ENCODE data around the gene TBC1D7. TPM values are rescaled to one million over a fixed set of nuclear protein-coding genes. Genes with fewer than 3 reads are reported as not detected.

TBC1D7 gene
- total RNA-seq, 1 experiment from 2014 or later, result 44.9 TPM

DNA sequence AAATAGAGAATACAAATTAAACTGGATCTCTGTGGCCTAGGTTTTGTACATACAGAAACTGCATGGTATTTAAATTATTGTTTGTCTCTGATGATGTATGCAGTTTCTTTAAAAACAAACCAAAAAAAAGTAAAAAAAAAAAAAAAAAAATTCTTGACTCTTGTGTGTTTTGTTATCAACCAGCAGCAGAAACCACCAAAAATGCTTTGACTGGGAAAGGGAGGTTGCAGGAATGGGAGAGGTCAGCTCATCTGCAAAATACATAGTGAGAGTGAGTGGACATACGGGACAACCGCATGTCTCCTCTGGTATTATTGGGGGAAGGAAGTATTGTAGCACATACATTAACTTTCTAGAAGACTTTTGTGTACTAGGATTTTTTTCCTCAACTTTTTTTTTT lies 38.0 kb downstream of the TBC1D7 start:
- TF ChIP-seq, protein P1, sequence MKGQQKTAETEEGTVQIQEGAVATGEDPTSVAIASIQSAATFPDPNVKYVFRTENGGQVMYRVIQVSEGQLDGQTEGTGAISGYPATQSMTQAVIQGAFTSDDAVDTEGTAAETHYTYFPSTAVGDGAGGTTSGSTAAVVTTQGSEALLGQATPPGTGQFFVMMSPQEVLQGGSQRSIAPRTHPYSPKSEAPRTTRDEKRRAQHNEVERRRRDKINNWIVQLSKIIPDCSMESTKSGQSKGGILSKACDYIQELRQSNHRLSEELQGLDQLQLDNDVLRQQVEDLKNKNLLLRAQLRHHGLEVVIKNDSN (CRISPR knock-in tag; IDR thresholded peaks at IDR 0.05), result no peak
- no peak for TF ChIP-seq TP53 (CRISPR knock-in tag; IDR thresholded peaks at IDR 0.05)
- no peak for TF ChIP-seq GABPB1 (CRISPR knock-in tag; IDR thresholded peaks at IDR 0.05)
- TF ChIP-seq FOXP1 (CRISPR knock-in tag; IDR thresholded peaks at IDR 0.05; ENCODE audit: borderline replicate concordance), result no peak
- no peak for TF ChIP-seq KAT7 (CRISPR knock-in tag; IDR thresholded peaks at IDR 0.05; ENCODE audit: borderline replicate concordance)
- TF ChIP-seq, protein P2, sequence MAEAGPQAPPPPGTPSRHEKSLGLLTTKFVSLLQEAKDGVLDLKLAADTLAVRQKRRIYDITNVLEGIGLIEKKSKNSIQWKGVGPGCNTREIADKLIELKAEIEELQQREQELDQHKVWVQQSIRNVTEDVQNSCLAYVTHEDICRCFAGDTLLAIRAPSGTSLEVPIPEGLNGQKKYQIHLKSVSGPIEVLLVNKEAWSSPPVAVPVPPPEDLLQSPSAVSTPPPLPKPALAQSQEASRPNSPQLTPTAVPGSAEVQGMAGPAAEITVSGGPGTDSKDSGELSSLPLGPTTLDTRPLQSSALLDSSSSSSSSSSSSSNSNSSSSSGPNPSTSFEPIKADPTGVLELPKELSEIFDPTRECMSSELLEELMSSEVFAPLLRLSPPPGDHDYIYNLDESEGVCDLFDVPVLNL (CRISPR knock-in tag; IDR thresholded peaks at IDR 0.05; ENCODE audit: borderline replicate concordance, low read depth), result no peak
- TF ChIP-seq, protein P3, sequence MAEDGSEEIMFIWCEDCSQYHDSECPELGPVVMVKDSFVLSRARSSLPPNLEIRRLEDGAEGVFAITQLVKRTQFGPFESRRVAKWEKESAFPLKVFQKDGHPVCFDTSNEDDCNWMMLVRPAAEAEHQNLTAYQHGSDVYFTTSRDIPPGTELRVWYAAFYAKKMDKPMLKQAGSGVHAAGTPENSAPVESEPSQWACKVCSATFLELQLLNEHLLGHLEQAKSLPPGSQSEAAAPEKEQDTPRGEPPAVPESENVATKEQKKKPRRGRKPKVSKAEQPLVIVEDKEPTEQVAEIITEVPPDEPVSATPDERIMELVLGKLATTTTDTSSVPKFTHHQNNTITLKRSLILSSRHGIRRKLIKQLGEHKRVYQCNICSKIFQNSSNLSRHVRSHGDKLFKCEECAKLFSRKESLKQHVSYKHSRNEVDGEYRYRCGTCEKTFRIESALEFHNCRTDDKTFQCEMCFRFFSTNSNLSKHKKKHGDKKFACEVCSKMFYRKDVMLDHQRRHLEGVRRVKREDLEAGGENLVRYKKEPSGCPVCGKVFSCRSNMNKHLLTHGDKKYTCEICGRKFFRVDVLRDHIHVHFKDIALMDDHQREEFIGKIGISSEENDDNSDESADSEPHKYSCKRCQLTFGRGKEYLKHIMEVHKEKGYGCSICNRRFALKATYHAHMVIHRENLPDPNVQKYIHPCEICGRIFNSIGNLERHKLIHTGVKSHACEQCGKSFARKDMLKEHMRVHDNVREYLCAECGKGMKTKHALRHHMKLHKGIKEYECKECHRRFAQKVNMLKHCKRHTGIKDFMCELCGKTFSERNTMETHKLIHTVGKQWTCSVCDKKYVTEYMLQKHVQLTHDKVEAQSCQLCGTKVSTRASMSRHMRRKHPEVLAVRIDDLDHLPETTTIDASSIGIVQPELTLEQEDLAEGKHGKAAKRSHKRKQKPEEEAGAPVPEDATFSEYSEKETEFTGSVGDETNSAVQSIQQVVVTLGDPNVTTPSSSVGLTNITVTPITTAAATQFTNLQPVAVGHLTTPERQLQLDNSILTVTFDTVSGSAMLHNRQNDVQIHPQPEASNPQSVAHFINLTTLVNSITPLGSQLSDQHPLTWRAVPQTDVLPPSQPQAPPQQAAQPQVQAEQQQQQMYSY (CRISPR knock-in tag; IDR thresholded peaks at IDR 0.05), result no peak
- no peak for TF ChIP-seq ZNF138 (CRISPR knock-in tag; conservative IDR thresholded peaks at IDR 0.05)
- TF ChIP-seq ZNF423 (CRISPR knock-in tag; IDR thresholded peaks at IDR 0.05), result no peak
- TF ChIP-seq JUN (CRISPR knock-in tag; IDR thresholded peaks at IDR 0.05), result no peak
- TF ChIP-seq CREB1 (CRISPR knock-in tag; IDR thresholded peaks at IDR 0.05), result no peak
- TF ChIP-seq EMX1 (CRISPR knock-in tag; IDR thresholded peaks at IDR 0.05), result no peak
- CTCF ChIA-PET, result no interaction called here
- peaks cover 67% of the 10 kb centered on the region for H3K36me3 Mint-ChIP-seq

DNA sequence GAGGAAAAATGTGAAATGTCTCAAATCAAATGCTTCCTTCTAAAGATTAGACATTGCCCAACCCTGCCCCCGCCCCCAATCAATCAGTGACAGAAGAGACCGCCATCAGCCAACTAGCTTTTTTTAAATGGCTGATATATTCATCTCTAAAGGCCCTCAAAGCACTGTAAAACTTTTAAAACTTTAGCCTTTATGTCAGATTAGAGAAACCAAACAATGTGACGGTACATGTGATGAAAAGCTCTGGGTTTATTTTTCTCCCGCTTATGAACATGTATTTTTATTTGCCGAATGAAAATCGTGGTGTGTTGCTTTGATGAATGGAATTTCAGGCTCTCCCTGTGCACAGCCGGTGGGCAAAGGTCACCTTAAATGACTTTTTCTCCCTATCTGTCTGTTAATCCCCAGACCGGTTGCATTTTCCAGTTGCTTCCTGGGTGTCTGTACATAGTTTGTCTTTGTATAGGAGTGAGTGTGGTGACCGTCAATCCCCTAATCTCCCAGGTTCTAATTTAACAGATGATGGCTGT lies 38.5 kb downstream of the TBC1D7 start:
- Mint-ChIP-seq H3K27me3 (ENCODE audit: low read depth) (no peaks in the 10 kb centered on the region), H3K4me3 (no peak overlapping the region), H3K9me3 (peaks cover 19% of the 10 kb centered on the region), H3K36me3 (peaks cover 62% of the 10 kb centered on the region), H3K4me1 (no peaks in the 10 kb centered on the region), H3K27ac (no peak overlapping the region)
- CTCF ChIA-PET, result no interaction called here
- DNase-seq (ENCODE audit: low spot score) (no peak), ATAC-seq (no peak)
- TF ChIP-seq, protein P4, sequence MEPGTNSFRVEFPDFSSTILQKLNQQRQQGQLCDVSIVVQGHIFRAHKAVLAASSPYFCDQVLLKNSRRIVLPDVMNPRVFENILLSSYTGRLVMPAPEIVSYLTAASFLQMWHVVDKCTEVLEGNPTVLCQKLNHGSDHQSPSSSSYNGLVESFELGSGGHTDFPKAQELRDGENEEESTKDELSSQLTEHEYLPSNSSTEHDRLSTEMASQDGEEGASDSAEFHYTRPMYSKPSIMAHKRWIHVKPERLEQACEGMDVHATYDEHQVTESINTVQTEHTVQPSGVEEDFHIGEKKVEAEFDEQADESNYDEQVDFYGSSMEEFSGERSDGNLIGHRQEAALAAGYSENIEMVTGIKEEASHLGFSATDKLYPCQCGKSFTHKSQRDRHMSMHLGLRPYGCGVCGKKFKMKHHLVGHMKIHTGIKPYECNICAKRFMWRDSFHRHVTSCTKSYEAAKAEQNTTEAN (CRISPR knock-in tag; IDR thresholded peaks at IDR 0.05), result no peak
- TF ChIP-seq RELA (CRISPR knock-in tag; IDR thresholded peaks at IDR 0.05; ENCODE audit: borderline replicate concordance) (no peak), GABPB1 (CRISPR knock-in tag; IDR thresholded peaks at IDR 0.05) (no peak), FOXK1 (CRISPR knock-in tag; IDR thresholded peaks at IDR 0.05) (no peak), TP53 (CRISPR knock-in tag; IDR thresholded peaks at IDR 0.05) (no peak), NFATC4 (CRISPR knock-in tag; IDR thresholded peaks at IDR 0.05) (no peak), ZNF317 (CRISPR knock-in tag; IDR thresholded peaks at IDR 0.05; ENCODE audit: borderline replicate concordance, low read depth) (no peak)
- TF ChIP-seq, protein P5, sequence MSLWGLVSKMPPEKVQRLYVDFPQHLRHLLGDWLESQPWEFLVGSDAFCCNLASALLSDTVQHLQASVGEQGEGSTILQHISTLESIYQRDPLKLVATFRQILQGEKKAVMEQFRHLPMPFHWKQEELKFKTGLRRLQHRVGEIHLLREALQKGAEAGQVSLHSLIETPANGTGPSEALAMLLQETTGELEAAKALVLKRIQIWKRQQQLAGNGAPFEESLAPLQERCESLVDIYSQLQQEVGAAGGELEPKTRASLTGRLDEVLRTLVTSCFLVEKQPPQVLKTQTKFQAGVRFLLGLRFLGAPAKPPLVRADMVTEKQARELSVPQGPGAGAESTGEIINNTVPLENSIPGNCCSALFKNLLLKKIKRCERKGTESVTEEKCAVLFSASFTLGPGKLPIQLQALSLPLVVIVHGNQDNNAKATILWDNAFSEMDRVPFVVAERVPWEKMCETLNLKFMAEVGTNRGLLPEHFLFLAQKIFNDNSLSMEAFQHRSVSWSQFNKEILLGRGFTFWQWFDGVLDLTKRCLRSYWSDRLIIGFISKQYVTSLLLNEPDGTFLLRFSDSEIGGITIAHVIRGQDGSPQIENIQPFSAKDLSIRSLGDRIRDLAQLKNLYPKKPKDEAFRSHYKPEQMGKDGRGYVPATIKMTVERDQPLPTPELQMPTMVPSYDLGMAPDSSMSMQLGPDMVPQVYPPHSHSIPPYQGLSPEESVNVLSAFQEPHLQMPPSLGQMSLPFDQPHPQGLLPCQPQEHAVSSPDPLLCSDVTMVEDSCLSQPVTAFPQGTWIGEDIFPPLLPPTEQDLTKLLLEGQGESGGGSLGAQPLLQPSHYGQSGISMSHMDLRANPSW (CRISPR knock-in tag; conservative IDR thresholded peaks at IDR 0.05; ENCODE audit: low read depth), result no peak
- TF ChIP-seq, protein P2 (CRISPR knock-in tag; IDR thresholded peaks at IDR 0.05; ENCODE audit: borderline replicate concordance, low read depth), result no peak
- POLR2A ChIA-PET, result interaction anchor here (0.7 kb wide), 1 partner anchor 100 kb away, joined by 5 read pairs; no protein-coding TSS in a partner anchor

More for the DNA sequence above, 38.0 kb downstream of the TBC1D7 start:
- no peak overlapping the region; the same call in 1 of the 2 replicates for H3K27ac Mint-ChIP-seq
- H3K4me1 Mint-ChIP-seq, result no peaks in the 10 kb centered on the region
- H3K27me3 Mint-ChIP-seq (ENCODE audit: low read depth), result no peaks in the 10 kb centered on the region
- no peak overlapping the region for H3K4me3 Mint-ChIP-seq
- H3K9me3 Mint-ChIP-seq, result peaks cover 19% of the 10 kb centered on the region
- DNase-seq (ENCODE audit: low spot score) (no peak), ATAC-seq (no peak)
- POLR2A ChIA-PET, result no interaction called here

Data from WTC11 (cell line).